ENCODE data around the gene GDI2. TPM values are rescaled to one million over a fixed set of nuclear protein-coding genes. Genes with fewer than 3 reads are reported as not detected.

GDI2 gene
- total and polyA plus RNA-seq, 9 of the 15 experiments (the other 6 are each of a cell fraction or from before 2014, with no cell fraction given), result 262 to 424 (median 287) TPM

- TF ChIP-seq ATF6 (CRISPR knock-in tag; IDR thresholded peaks at IDR 0.05), result no peak
- peak; percentile 42; the same call in 1 of the 2 replicates for TF ChIP-seq C11orf30 (IDR thresholded peaks at IDR 0.05; ENCODE audit: low read depth)
- no peak for TF ChIP-seq HES1 (IDR thresholded peaks at IDR 0.05; ENCODE audit: low read depth)
Measured at GRCh38 chr10:5761220-5761619, 52.0 kb downstream of the GDI2 start (continued).

- no peaks in the 10 kb centered on the region for H3K79me2 ChIP-seq (ENCODE audit: control insufficient read depth, insufficient read depth, low read length)
- 70% methylated on average over 2 of the region's 2 CpGs for WGBS (ENCODE audit: insufficient coverage, low coverage, missing lambda C conversion rate)
- ChIA-PET CTCF (ENCODE audit: low intra/inter-chr PET ratio) (no interaction called here), POLR2A (no interaction called here)
- ATAC-seq (no peak), DNase-seq (ENCODE audit: extremely low read depth in 1 of 4, low spot score in 3 of 4) (no peak), FAIRE-seq (no peak)
- H3K4me3 ChIP-seq, result no peak overlapping the region
- in situ Hi-C loops (cut with MboI), result no loop called here
- no TSS peak for BruUV-seq (replicated peaks)
- no peaks in the 10 kb centered on the region for H3K27me3 ChIP-seq (ENCODE audit: control insufficient read depth in 2 of 2, insufficient read depth in 2 of 2, low read length in 2 of 2)
- H4K20me1 ChIP-seq (replicated peaks; ENCODE audit: control insufficient read depth, insufficient read depth, low read length), result no peaks in the 10 kb centered on the region
- intact Hi-C loops (cut with micrococcal nuclease), result no loop called here
- TF ChIP-seq MAFF (IDR thresholded peaks at IDR 0.05; ENCODE audit: low read length) (no peak), EWSR1 (IDR thresholded peaks at IDR 0.05; ENCODE audit: borderline replicate concordance, low read depth, partially characterized antibody) (no peak), RFX5 (IDR thresholded peaks at IDR 0.05; ENCODE audit: low read depth, low read length) (no peak), PRPF4 (IDR thresholded peaks at IDR 0.05; ENCODE audit: insufficient read depth, low read depth, low read length, poor library complexity, severe bottlenecking) (no peak), SOX6 (IDR thresholded peaks at IDR 0.05) (no peak), ZNF76 (CRISPR knock-in tag; IDR thresholded peaks at IDR 0.05; ENCODE audit: borderline replicate concordance) (no peak)
- peaks cover 93% of the 10 kb centered on the region for H3K36me3 ChIP-seq (ENCODE audit: control insufficient read depth, insufficient read depth, low read length)
- H3K9me1 ChIP-seq (ENCODE audit: control insufficient read depth, insufficient read depth, low read length), result no peaks in the 10 kb centered on the region
- H3K4me2 ChIP-seq (ENCODE audit: insufficient read depth, low read length), result no peak overlapping the region
- no peak overlapping the region for H2AFZ ChIP-seq (ENCODE audit: low read depth, low read length)
- H3K9me3 ChIP-seq (replicated peaks; ENCODE audit: control insufficient read depth, insufficient read depth, low read depth, low read length), result no peaks in the 10 kb centered on the region
- H3K9ac ChIP-seq (ENCODE audit: insufficient read depth in 1 of 2, low read depth in 2 of 2, low read length in 2 of 2), result no peak overlapping the region
- no peak overlapping the region for H3K27ac ChIP-seq (ENCODE audit: extremely low read depth, low read depth, low read length)
- no peaks in the 10 kb centered on the region for H3K4me1 ChIP-seq (replicated peaks in 1 of 2; ENCODE audit: control insufficient read depth in 2 of 2, insufficient read depth in 2 of 2, low read length in 2 of 2)
Measured at GRCh38 chr10:5760515-5760914, 52.7 kb downstream of the GDI2 start.

Measured in K562 (cell line).